CD4-positive, CD25-positive, alpha-beta regulatory T cell (primary cell): ENCODE measurements around the gene CLTA. TPM values are rescaled to one million over a fixed set of nuclear protein-coding genes. Genes with fewer than 3 reads are reported as not detected.
"Not testable (repeated sequence)": the region's sequence is repeated elsewhere in the genome, so short reads cannot be mapped to it uniquely, and the experiment has no call there.

Experiments used
- ATAC-seq, 2 donors: fragments of 150-1000 bp; cut with Tn5 transposase; one replicate each; pipeline ENCODE4 v1.10.0; 2021; ENCODE audit warnings: low read depth in 2 of 2, moderate number of reproducible peaks in 2 of 2, moderate library complexity in 1 of 2
- DNase-seq, 3 donors: peaks; one replicate each; pipeline versions ENCODE4 v3.0.0 to v3.0.0-alpha.2; 2012 to 2022; ENCODE audit warnings: mixed read lengths in 1 of 3
- H3K27ac ChIP-seq: one replicate; pipeline ENCODE4 v1.7.0; 2013; ENCODE audit warnings: mild to moderate bottlenecking, low read length; ENCODE audit not compliant: insufficient read depth, poor library complexity, severe bottlenecking
- H3K27me3 ChIP-seq: one replicate; pipeline ENCODE4 v1.7.0; 2013; ENCODE audit warnings: low read length; ENCODE audit not compliant: control insufficient read depth, insufficient read depth
- H3K36me3 ChIP-seq: one replicate; pipeline ENCODE4 v1.7.0; 2013; ENCODE audit warnings: mild to moderate bottlenecking, low read length, moderate library complexity; ENCODE audit not compliant: control insufficient read depth, insufficient read depth
- H3K4me1 ChIP-seq: 2 replicates; pipeline ENCODE4 v1.7.0; 2013; ENCODE audit warnings: mild to moderate bottlenecking, low read length; ENCODE audit not compliant: insufficient read depth, control insufficient read depth, poor library complexity, severe bottlenecking
- H3K4me3 ChIP-seq: one replicate; pipeline ENCODE4 v1.7.0; 2013; ENCODE audit warnings: low read depth, mild to moderate bottlenecking, low read length, moderate library complexity
- H3K9me3 ChIP-seq, 2 experiments: 1 replicate in 1 of 2; 2 replicates in 1 of 2; pipeline ENCODE4 v1.7.0; 2013; ENCODE audit warnings: low read length in 2 of 2, mild to moderate bottlenecking in 1 of 2, moderate library complexity in 1 of 2; ENCODE audit not compliant: control insufficient read depth in 2 of 2
- H3K27ac Mint-ChIP-seq, 3 donors: one replicate each; pipeline ENCODE4 v1.8.0; 2020 to 2022; ENCODE audit warnings: mild to moderate bottlenecking in 3 of 3, mixed read lengths in 3 of 3, moderate library complexity in 2 of 3
- H3K27me3 Mint-ChIP-seq: one replicate; pipeline ENCODE4 v1.8.0; 2022; ENCODE audit warnings: mild to moderate bottlenecking, mixed read lengths
- H3K36me3 Mint-ChIP-seq: one replicate; pipeline ENCODE4 v1.8.0; 2020; ENCODE audit warnings: mixed read lengths
- H3K4me1 Mint-ChIP-seq, 4 donors: one replicate each; pipeline ENCODE4 v1.8.0; 2020 to 2022; ENCODE audit warnings: mixed read lengths in 4 of 4, mild to moderate bottlenecking in 1 of 4
- H3K4me3 Mint-ChIP-seq, 4 donors: one replicate each; pipeline ENCODE4 v1.8.0; 2020 to 2022; ENCODE audit warnings: mild to moderate bottlenecking in 4 of 4, mixed read lengths in 4 of 4, moderate library complexity in 3 of 4
- H3K9me3 Mint-ChIP-seq, 7 donors: one replicate each; pipeline ENCODE4 v1.8.0; 2020 to 2022; ENCODE audit warnings: mixed read lengths in 7 of 7, mild to moderate bottlenecking in 3 of 7, moderate library complexity in 2 of 7
- polyA plus RNA-seq, 4 donors: library from polyadenylated mRNA; unstranded; fragments of 300-500 nt; fragmentation: Illumina TruSeq; gene quantifications; one replicate each; pipeline ENCODE4 v1.2.3, GENCODE V29; 2021
- total RNA-seq: library from RNA; stranded (reverse); gene quantifications from one replicate; pipeline ENCODE4 v1.2.3, GENCODE V29; 2022

Gene CLTA
- total and polyA plus RNA-seq, 5 donors from 2014 or later: 46.7 to 175 (median 163) TPM

- H3K4me3 Mint-ChIP-seq, ATAC-seq, H3K27ac Mint-ChIP-seq, DNase-seq, H3K9me3 ChIP-seq, H3K36me3 ChIP-seq, H3K4me1 Mint-ChIP-seq, H3K27me3 ChIP-seq, H3K27me3 Mint-ChIP-seq, H3K4me1 ChIP-seq, H3K9me3 Mint-ChIP-seq, H3K27ac ChIP-seq, H3K4me3 ChIP-seq: not testable (repeated sequence)
- H3K36me3 Mint-ChIP-seq: peaks cover 26% of the 10 kb centered on the region
These were observed 49.0 kb downstream of the CLTA start for GRCh38 chr9:36239675-36240074.

DNA sequence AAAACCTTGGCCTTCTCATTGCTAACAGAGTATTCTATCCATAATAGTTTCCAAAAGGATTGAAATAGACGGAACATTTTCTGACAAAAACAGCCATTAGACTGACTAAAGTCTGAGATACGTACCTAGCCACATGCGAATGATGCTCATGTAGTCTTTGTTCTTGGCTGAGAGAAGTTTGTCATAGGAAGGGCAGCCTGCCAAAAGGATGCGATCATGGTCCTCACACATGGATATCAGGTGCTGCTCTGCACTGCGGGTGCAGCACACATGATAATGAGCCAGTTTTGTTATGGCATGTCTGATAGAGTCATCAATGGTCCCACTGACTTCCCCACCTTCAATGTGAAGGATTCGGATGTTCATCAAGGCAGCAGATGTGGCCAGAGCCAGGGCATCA lies 55.2 kb downstream of the CLTA start:
- Histone ChIP-seq H3K9me3 (no peaks in the 10 kb centered on the region), H3K36me3 (peaks cover 22% of the 10 kb centered on the region), H3K4me3 (no peak overlapping the region), H3K27ac (no peak overlapping the region), H3K27me3 (no peaks in the 10 kb centered on the region), H3K4me1 (no peaks in the 10 kb centered on the region)
- DNase-seq: no peak
- no peak overlapping the region for H3K4me3 Mint-ChIP-seq
- H3K27me3 Mint-ChIP-seq: no peaks in the 10 kb centered on the region
- peaks cover 15% of the 10 kb centered on the region for H3K36me3 Mint-ChIP-seq
- no peak overlapping the region for H3K27ac Mint-ChIP-seq
- no peak for ATAC-seq
- peaks cover 13 to 28% (median 16%) of the 10 kb centered on the region in 4 donors for H3K4me1 Mint-ChIP-seq
- no peaks in the 10 kb centered on the region for H3K9me3 Mint-ChIP-seq

GRCh38 chr9:36247356-36247755 lies 56.6 kb downstream of the CLTA start:
- H3K27ac Mint-ChIP-seq: no peak overlapping the region
- Histone ChIP-seq H3K36me3 (peaks cover 22% of the 10 kb centered on the region), H3K9me3 (no peaks in the 10 kb centered on the region), H3K4me1 (no peaks in the 10 kb centered on the region), H3K4me3 (no peak overlapping the region), H3K27me3 (no peaks in the 10 kb centered on the region), H3K27ac (no peak overlapping the region)
- H3K27me3 Mint-ChIP-seq: no peaks in the 10 kb centered on the region
- no peaks in the 10 kb centered on the region for H3K9me3 Mint-ChIP-seq
- H3K4me3 Mint-ChIP-seq: no peak overlapping the region
- DNase-seq: no peak
- peaks cover 15% of the 10 kb centered on the region for H3K36me3 Mint-ChIP-seq
- peaks cover 16 to 32% (median 22%) of the 10 kb centered on the region in 4 donors for H3K4me1 Mint-ChIP-seq
- ATAC-seq: no peak

- H3K27ac Mint-ChIP-seq: peak overlapping the region in 1 of 3 donors; percentile 34
- H3K4me3 Mint-ChIP-seq: not testable (repeated sequence)
These were observed 57.3 kb downstream of the CLTA start for GRCh38 chr9:36248061-36248460.

DNA sequence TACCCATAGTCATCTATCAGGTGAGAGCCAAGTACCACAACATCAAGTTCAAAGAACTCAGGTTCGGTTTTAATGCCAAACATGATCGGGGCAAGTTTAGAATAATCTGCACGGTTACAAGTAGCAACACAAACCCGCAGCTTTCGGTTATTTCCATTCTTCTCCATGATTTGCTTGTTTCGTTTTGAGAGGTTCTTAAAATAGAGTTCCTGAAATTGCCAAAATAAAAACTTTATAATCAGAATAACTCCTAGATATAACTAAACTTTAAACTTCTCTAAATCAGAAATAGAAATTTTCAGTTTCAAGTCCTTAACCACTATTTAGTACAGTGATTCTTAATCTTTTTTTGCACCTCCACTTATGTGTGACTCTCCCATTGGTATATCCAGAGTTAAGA lies 58.5 kb downstream of the CLTA start:
- peaks cover 16% of the 10 kb centered on the region for H3K36me3 ChIP-seq
- no peak overlapping the region for H3K27ac ChIP-seq
- no peaks in the 10 kb centered on the region for H3K4me1 ChIP-seq
- Mint-ChIP-seq H3K4me1 (peaks cover 15 to 30% (median 23%) of the 10 kb centered on the region in 4 donors), H3K36me3 (peaks cover 8% of the 10 kb centered on the region), H3K9me3 (no peaks in the 10 kb centered on the region), H3K27ac (peak overlapping the region in 1 of 3 donors; percentile 36), H3K27me3 (no peaks in the 10 kb centered on the region), H3K4me3 (no peak overlapping the region)
- H3K9me3 ChIP-seq: no peaks in the 10 kb centered on the region
- no peak for ATAC-seq
- DNase-seq: no peak
- H3K27me3 ChIP-seq: no peaks in the 10 kb centered on the region
- no peak overlapping the region for H3K4me3 ChIP-seq

More at GRCh38 chr9:36248061-36248460, 57.3 kb downstream of the CLTA start:
- peaks cover 15% of the 10 kb centered on the region for H3K36me3 Mint-ChIP-seq
- H3K4me1 Mint-ChIP-seq: peaks cover 16 to 32% (median 23%) of the 10 kb centered on the region in 4 donors
- H3K27me3 ChIP-seq, H3K9me3 Mint-ChIP-seq, H3K27ac ChIP-seq, H3K27me3 Mint-ChIP-seq, H3K4me3 ChIP-seq, H3K4me1 ChIP-seq, H3K9me3 ChIP-seq: not testable (repeated sequence)
- peak; percentile 65 to 79 for ATAC-seq
- H3K36me3 ChIP-seq: peaks cover 22% of the 10 kb centered on the region
- DNase-seq: peak in 2 of 3 donors; percentile 41 to 64

GRCh38 chr9:36250079-36250478 lies 59.4 kb downstream of the CLTA start:
- H3K9me3 ChIP-seq: no peaks in the 10 kb centered on the region

DNA sequence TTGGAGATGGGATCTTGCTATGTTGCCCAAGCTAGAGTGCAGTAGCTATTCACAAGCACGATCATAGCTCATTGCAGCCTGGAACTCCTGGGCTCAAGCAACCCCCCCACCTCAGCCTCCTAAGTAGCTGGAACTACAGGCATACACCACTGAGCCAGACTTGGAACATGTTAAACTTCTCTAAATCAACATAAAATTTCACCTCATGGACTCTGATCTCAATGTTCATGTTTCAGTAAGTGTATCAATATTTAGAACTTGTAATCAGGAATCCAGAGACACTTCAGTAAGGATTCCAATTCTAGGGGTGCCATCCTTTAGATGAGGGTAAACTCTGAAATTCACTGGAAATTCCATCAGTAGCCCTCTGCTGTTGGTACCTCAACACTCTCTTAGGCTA lies 60.7 kb downstream of the CLTA start:
- DNase-seq: no peak
- Mint-ChIP-seq H3K27me3 (no peaks in the 10 kb centered on the region), H3K4me3 (no peak overlapping the region)

More at GRCh38 chr9:36250079-36250478, 59.4 kb downstream of the CLTA start:
- peaks cover 7% of the 10 kb centered on the region for H3K36me3 Mint-ChIP-seq
- H3K27me3 Mint-ChIP-seq: no peaks in the 10 kb centered on the region
- H3K9me3 Mint-ChIP-seq: no peaks in the 10 kb centered on the region
- Histone ChIP-seq H3K27ac (no peak overlapping the region), H3K4me3 (no peak overlapping the region), H3K36me3 (peaks cover 16% of the 10 kb centered on the region), H3K4me1 (no peaks in the 10 kb centered on the region), H3K27me3 (no peaks in the 10 kb centered on the region)
- peaks cover 12 to 30% (median 22%) of the 10 kb centered on the region in 4 donors for H3K4me1 Mint-ChIP-seq
- H3K27ac Mint-ChIP-seq: no peak overlapping the region
- DNase-seq (no peak), ATAC-seq (no peak)
- H3K4me3 Mint-ChIP-seq: peak overlapping the region in 1 of 4 donors; percentile 15

DNA sequence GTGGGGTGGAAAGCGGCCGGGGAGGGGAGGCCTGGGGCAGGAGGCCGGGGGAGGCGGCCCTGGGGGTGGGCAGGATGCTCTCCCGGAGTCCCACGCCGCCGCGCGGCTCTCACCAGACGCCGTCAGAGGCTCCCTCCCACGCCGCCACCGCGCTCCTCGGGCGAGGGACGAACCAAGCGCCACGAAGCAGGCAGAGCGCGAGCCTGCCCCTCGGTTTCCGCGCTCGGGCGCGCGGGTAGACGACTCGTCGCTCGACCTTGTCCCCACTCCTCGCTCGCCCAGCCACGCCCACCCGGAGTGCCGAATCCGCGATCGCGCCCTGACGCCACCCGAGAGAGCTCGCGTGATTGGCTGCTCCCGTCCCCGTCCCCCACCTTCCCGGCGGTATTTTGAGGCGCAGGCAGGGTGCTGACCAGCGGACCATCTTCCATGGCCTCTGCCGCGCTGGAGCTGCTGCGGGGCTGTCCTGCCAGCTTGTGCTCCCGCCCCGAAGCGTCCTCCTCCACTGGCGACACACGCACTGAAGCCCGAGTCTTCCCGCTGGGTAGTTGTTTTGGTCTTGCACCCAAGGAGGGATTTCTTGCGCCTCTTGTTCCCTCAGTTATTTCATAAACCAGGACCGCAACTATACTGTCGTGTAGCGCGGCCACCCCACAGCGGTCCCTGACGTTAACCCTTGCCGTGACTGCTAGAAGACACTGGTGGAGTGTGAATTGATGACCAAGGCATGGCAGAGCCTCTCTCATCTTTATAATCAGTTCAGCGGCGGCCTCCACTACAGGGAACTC lies 67.7 kb downstream of the CLTA start, which contains the start of gene GNE:
Gene GNE (minus strand): TSS at position 241 of the 788 bp plus-strand sequence. CDS start 9,093 bp downstream, outside the sequence.
- no peaks in the 10 kb centered on the region for H3K9me3 ChIP-seq
- peak within 1 kb of the TSS; percentile 83 for H3K4me3 ChIP-seq
- peaks cover 20% of the 10 kb centered on the region for H3K4me1 ChIP-seq
- H3K36me3 ChIP-seq: no peaks in the 10 kb centered on the region
- ATAC-seq (peak; percentile 93 to 95), DNase-seq (peak; percentile 96 to 97 (median 96))
- Mint-ChIP-seq H3K27ac (peak within 1 kb of the TSS; percentile 89 to 98 (median 97)), H3K36me3 (no peaks in the 10 kb centered on the region), H3K27me3 (no peaks in the 10 kb centered on the region), H3K4me1 (peaks cover 0 to 27% (median 9%) of the 10 kb centered on the region in 4 donors), H3K4me3 (peak within 1 kb of the TSS; percentile 94 to 100 (median 98)), H3K9me3 (no peaks in the 10 kb centered on the region)
- H3K27ac ChIP-seq: peak within 1 kb of the TSS; percentile 94
- H3K27me3 ChIP-seq: no peaks in the 10 kb centered on the region

More for the DNA sequence above, 60.7 kb downstream of the CLTA start:
- Histone ChIP-seq H3K4me1 (peaks cover 2% of the 10 kb centered on the region), H3K36me3 (peaks cover 3% of the 10 kb centered on the region), H3K27ac (no peak overlapping the region), H3K27me3 (no peaks in the 10 kb centered on the region), H3K4me3 (no peak overlapping the region), H3K9me3 (no peaks in the 10 kb centered on the region)
- no peaks in the 10 kb centered on the region for H3K9me3 Mint-ChIP-seq
- peaks cover 12 to 35% (median 22%) of the 10 kb centered on the region in 4 donors for H3K4me1 Mint-ChIP-seq
- no peak for ATAC-seq
- H3K27ac Mint-ChIP-seq: peak overlapping the region in 1 of 3 donors; percentile 52
- H3K36me3 Mint-ChIP-seq: peaks cover under 1% of the 10 kb centered on the region
